Liver (tissue), 3 donors: ENCODE data around the gene UNC93A.
"Not testable (repeated sequence)": the region's sequence is repeated elsewhere in the genome, so short reads cannot be mapped to it uniquely, and the experiment has no call there.

ENCODE experiments used
- EGR1 ChIP-seq, 2 donors: IDR thresholded peaks; 2 replicates each; pipeline ENCODE4 v1.6.1; 2016 to 2018; ENCODE audit warnings: antibody characterized with exemption in 2 of 2, low read depth in 2 of 2
- FOXA1 ChIP-seq: IDR thresholded peaks from 2 replicates; pipeline ENCODE4 v1.6.1; 2016; ENCODE audit warnings: antibody characterized with exemption
- GABPA ChIP-seq, 2 donors: IDR thresholded peaks in 1 of 2; conservative IDR thresholded peaks in 1 of 2; 2 replicates each; pipeline ENCODE4 v1.6.1; 2016; ENCODE audit warnings: antibody characterized with exemption in 2 of 2, mild to moderate bottlenecking in 1 of 2, moderate library complexity in 1 of 2
- HNF4A ChIP-seq, 2 donors: conservative IDR thresholded peaks; 2 replicates each; pipeline ENCODE4 v1.6.1; 2016; ENCODE audit warnings: antibody characterized with exemption in 2 of 2, mild to moderate bottlenecking in 2 of 2
- JUND ChIP-seq, 2 donors: IDR thresholded peaks; 2 replicates each; pipeline ENCODE4 v1.6.1; 2016; ENCODE audit warnings: antibody characterized with exemption in 2 of 2
- RAD21 ChIP-seq, 2 donors: IDR thresholded peaks; 2 replicates each; pipeline ENCODE4 v1.6.1; 2016; ENCODE audit warnings: antibody characterized with exemption in 2 of 2, mild to moderate bottlenecking in 2 of 2
- SP1 ChIP-seq: IDR thresholded peaks from 2 replicates; pipeline ENCODE4 v1.6.1; 2018; ENCODE audit warnings: antibody characterized with exemption, mild to moderate bottlenecking
- TAF1 ChIP-seq: conservative IDR thresholded peaks from 2 replicates; pipeline ENCODE4 v1.6.1; 2016; ENCODE audit warnings: antibody characterized with exemption, mild to moderate bottlenecking
- YY1 ChIP-seq: IDR thresholded peaks from 2 replicates; pipeline ENCODE4 v1.6.1; 2016; ENCODE audit warnings: antibody characterized with exemption, mild to moderate bottlenecking
- TF ChIP-seq, protein P1 (sequence below): fragments of 150-350 bp; IDR thresholded peaks from 2 replicates; pipeline ENCODE4 v1.5.1; 2017; ENCODE audit warnings: improper control_type of control experiment, low read depth, low read length; ENCODE audit not compliant: missing input control
- TF ChIP-seq, protein P2 (sequence below): IDR thresholded peaks from 2 replicates; pipeline ENCODE4 v1.6.1; 2016; ENCODE audit warnings: antibody characterized with exemption
- TF ChIP-seq, protein P3 (sequence below): IDR thresholded peaks from 2 replicates; pipeline ENCODE4 v1.6.1; 2016; ENCODE audit warnings: antibody characterized with exemption, mild to moderate bottlenecking
- donor health status: healthy.
- donor health status: healthy.

DNA sequence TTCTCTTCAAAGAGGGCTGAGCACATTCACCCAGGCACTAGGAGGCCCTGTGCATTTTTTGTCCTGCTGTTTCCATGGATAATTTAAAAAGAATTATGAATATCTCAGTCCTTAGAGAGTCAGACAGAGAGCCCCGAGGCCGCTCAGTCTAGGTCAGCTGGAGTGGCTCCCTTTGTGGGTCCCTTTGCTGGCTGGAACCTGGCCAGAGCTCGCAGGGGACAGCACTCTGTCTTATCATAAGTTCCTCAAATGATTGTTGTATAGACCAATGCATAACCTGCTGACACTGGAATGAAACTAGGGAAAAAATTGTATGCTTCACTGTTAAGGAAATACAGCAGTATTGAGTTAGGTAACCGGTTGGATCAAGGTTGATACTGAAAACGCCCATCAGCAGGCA, 10.6 kb upstream of the UNC93A start:
- TF ChIP-seq GABPA (IDR thresholded peaks at IDR 0.05 in 1 of 2, conservative IDR thresholded peaks at IDR 0.05 in 1 of 2); RAD21 (IDR thresholded peaks at IDR 0.05); HNF4A (conservative IDR thresholded peaks at IDR 0.05); YY1; SP1; JUND (IDR thresholded peaks at IDR 0.05); FOXA1; EGR1 (IDR thresholded peaks at IDR 0.05; ENCODE audit: low read depth in 2 of 2); TAF1: not testable (repeated sequence)
- TF ChIP-seq, protein P1, sequence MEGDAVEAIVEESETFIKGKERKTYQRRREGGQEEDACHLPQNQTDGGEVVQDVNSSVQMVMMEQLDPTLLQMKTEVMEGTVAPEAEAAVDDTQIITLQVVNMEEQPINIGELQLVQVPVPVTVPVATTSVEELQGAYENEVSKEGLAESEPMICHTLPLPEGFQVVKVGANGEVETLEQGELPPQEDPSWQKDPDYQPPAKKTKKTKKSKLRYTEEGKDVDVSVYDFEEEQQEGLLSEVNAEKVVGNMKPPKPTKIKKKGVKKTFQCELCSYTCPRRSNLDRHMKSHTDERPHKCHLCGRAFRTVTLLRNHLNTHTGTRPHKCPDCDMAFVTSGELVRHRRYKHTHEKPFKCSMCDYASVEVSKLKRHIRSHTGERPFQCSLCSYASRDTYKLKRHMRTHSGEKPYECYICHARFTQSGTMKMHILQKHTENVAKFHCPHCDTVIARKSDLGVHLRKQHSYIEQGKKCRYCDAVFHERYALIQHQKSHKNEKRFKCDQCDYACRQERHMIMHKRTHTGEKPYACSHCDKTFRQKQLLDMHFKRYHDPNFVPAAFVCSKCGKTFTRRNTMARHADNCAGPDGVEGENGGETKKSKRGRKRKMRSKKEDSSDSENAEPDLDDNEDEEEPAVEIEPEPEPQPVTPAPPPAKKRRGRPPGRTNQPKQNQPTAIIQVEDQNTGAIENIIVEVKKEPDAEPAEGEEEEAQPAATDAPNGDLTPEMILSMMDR, result not testable (repeated sequence)
- TF ChIP-seq, protein P2, sequence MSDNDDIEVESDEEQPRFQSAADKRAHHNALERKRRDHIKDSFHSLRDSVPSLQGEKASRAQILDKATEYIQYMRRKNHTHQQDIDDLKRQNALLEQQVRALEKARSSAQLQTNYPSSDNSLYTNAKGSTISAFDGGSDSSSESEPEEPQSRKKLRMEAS, result not testable (repeated sequence)
- TF ChIP-seq, protein P3, sequence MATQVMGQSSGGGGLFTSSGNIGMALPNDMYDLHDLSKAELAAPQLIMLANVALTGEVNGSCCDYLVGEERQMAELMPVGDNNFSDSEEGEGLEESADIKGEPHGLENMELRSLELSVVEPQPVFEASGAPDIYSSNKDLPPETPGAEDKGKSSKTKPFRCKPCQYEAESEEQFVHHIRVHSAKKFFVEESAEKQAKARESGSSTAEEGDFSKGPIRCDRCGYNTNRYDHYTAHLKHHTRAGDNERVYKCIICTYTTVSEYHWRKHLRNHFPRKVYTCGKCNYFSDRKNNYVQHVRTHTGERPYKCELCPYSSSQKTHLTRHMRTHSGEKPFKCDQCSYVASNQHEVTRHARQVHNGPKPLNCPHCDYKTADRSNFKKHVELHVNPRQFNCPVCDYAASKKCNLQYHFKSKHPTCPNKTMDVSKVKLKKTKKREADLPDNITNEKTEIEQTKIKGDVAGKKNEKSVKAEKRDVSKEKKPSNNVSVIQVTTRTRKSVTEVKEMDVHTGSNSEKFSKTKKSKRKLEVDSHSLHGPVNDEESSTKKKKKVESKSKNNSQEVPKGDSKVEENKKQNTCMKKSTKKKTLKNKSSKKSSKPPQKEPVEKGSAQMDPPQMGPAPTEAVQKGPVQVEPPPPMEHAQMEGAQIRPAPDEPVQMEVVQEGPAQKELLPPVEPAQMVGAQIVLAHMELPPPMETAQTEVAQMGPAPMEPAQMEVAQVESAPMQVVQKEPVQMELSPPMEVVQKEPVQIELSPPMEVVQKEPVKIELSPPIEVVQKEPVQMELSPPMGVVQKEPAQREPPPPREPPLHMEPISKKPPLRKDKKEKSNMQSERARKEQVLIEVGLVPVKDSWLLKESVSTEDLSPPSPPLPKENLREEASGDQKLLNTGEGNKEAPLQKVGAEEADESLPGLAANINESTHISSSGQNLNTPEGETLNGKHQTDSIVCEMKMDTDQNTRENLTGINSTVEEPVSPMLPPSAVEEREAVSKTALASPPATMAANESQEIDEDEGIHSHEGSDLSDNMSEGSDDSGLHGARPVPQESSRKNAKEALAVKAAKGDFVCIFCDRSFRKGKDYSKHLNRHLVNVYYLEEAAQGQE, result not testable (repeated sequence)
